ENCODE measurements around the gene C1orf35.

DNA sequence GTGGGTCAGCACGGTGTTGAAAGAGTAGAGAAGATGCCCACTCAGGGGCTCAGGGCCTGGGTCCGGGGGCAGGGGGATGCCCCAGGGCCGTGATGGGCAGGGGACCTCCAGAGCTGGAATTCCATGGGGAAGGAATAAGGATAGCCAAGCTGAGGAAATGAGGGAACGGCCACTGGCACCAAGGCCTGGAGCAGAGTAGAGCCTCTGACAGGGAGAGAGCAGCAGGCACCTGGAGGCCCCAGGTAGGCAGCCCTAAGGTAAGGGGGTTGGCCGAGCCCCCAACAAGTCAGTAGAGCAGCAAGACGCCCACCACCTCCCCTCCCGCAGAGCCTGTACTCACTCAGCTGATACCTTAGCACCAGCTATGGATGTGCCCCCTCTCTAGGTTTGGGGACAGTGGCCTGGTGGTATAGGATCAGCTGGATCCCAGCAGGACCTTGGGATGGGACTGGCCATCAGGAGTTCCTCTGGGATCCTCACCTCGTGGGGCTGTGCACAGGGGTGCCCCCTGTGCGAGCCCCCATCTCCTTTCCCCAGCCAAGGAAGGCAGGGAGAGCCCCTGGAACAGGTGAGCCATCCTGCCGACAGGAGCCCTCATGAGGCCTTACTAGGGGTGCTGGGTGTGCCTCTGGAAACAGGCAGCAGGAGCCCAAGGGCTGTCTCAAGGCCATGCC is 41.6 kb downstream of the C1orf35 start:
- TF ChIP-seq, protein P1, sequence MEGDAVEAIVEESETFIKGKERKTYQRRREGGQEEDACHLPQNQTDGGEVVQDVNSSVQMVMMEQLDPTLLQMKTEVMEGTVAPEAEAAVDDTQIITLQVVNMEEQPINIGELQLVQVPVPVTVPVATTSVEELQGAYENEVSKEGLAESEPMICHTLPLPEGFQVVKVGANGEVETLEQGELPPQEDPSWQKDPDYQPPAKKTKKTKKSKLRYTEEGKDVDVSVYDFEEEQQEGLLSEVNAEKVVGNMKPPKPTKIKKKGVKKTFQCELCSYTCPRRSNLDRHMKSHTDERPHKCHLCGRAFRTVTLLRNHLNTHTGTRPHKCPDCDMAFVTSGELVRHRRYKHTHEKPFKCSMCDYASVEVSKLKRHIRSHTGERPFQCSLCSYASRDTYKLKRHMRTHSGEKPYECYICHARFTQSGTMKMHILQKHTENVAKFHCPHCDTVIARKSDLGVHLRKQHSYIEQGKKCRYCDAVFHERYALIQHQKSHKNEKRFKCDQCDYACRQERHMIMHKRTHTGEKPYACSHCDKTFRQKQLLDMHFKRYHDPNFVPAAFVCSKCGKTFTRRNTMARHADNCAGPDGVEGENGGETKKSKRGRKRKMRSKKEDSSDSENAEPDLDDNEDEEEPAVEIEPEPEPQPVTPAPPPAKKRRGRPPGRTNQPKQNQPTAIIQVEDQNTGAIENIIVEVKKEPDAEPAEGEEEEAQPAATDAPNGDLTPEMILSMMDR (IDR thresholded peaks at IDR 0.05; ENCODE audit: low read length) = no peak
- no peak for TF ChIP-seq EZH2 (optimal IDR thresholded peaks at IDR 0.05; ENCODE audit: low read depth, low read length)
